ENCODE data around the gene UBE2J1. TPM values are rescaled to one million over a fixed set of nuclear protein-coding genes. Genes with fewer than 3 reads are reported as not detected.

Gene UBE2J1
- total RNA-seq, 2 donors from 2014 or later, result 20.6 to 21.4 TPM

DNA sequence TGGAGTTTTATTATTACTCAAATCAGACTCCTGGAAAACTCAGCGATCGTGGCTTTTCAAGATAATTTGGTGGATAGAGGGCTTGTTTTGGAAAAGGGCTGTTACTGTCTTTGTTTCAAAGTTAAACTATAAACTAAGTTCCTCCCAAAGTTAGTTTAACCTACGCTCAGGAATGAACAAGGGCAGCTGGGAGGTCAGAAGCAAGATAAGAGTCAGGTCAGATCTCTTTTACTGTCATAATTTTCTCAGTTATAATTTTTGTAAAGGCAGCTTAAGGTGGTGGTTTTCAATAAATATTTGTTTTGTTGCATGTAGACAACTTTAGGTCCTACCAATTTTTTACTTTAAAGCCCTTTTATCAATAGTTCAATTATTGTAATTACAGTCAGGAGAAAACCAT, 28.2 kb downstream of the UBE2J1 start:
- Mint-ChIP-seq H3K27me3 (ENCODE audit: low read depth) (no peaks in the 10 kb centered on the region), H3K36me3 (ENCODE audit: insufficient read depth in 2 of 2) (peaks cover 0 to 4% of the 10 kb centered on the region in 2 donors), H3K4me3 (no peak overlapping the region), H3K27ac (no peak overlapping the region), H3K4me1 (ENCODE audit: low read depth) (no peaks in the 10 kb centered on the region), H3K9me3 (no peaks in the 10 kb centered on the region)
- no peak for ATAC-seq (replicated peaks in 1 of 2)
- DNase-seq, result no peak

DNA sequence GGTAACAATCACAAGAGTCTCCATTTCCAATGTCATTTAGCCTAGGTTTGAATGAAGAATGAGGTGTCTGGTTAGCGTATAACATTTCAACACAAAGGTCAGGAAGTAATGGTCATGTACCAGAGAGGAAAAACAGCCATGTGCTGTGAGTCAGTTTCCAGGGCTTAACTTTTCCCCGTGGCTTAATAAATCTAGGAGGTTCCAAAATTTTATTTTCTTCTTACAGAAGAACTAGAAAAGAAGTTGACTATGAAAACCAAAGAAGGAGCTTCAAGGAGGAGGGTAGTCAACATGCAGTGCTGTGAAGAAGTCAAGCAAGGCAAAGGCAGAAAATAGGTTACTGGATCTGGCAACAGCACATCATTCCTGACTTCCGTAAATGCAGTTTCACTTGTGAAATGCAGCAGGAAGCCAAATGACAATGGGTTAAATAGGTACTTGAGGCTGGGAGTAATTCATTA, 29.0 kb downstream of the UBE2J1 start:
- H3K9me3 Mint-ChIP-seq, result no peaks in the 10 kb centered on the region
- H3K4me1 Mint-ChIP-seq (ENCODE audit: low read depth), result no peaks in the 10 kb centered on the region
- H3K36me3 Mint-ChIP-seq (ENCODE audit: insufficient read depth in 2 of 2), result peaks cover 0 to 4% of the 10 kb centered on the region in 2 donors
- H3K27ac Mint-ChIP-seq, result no peak overlapping the region
- H3K27me3 Mint-ChIP-seq (ENCODE audit: low read depth), result no peaks in the 10 kb centered on the region
- no peak for DNase-seq
- ATAC-seq (replicated peaks in 1 of 2), result no peak
- H3K4me3 Mint-ChIP-seq, result no peak overlapping the region

DNA sequence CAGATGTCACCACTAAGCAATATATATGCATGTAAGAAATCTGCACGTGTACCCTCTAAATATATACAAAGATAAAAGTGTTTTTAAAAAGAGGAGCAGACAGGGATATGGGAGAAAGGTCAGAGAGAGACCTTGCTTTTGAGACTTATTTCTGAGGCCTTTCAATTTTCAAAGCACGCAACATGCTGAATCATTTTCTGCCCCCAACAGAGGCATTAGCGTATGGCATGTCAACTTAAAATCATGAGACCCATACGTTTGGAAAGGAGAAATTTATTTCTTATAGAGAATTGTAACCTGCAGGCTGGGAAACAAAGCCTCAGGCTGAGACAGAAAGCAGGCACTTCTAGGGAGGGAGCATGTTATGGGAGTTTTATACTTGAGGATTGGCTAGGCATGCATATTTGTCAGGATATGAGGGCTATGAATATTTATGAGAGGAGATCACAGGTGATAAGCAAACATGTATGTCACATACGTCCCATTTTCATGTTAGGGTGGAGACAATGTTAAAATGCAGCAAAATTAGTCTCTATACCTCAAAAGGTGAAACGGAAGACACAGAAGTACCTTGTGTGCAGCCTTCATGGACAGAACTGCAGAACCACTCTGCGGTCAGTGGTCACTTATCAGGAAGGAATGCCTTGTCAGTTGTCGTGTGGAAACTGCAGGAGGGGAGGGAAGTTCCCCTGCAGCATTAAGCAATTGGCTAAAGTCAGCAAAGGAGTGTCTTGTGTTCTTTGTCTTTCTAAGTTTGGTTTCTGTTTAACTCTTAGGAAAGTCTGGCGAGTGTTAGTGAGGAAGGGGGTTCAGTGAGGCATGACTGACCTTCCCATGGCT, 31.2 kb downstream of the UBE2J1 start:
- no peak overlapping the region for H3K4me3 Mint-ChIP-seq
- DNase-seq, result no peak
- no peaks in the 10 kb centered on the region for H3K9me3 Mint-ChIP-seq
- no peak for ATAC-seq (replicated peaks in 1 of 2)
- no peaks in the 10 kb centered on the region for H3K27me3 Mint-ChIP-seq (ENCODE audit: low read depth)
- H3K27ac Mint-ChIP-seq, result no peak overlapping the region
- H3K36me3 Mint-ChIP-seq (ENCODE audit: insufficient read depth in 2 of 2), result peaks cover 0 to 1% of the 10 kb centered on the region in 2 donors
- no peaks in the 10 kb centered on the region for H3K4me1 Mint-ChIP-seq (ENCODE audit: low read depth)

DNA sequence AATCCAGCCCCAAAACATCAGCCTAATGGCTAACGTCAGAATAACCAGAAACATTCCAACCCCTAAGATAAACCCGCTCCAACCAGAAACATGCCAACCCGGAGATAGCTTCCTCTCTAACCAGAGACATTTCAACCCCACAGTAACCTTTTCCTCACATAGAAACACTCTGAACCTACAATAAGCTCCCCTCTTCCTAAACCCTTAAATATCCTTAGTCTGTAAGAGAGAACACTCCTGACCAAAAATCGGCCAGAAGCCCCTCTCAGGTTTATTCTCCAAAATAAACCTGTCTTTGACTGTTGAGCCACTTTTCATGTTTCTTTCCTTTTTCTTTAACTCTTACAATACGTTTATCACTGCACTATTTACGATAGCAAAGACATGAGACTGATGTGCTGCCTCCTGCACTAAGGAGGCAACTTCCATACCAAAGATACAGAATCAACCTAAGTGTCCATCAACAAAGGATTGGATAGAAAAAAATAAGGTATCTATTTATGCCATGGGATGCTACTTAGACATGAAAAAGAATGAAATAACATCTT, 32.4 kb downstream of the UBE2J1 start:
- no peaks in the 10 kb centered on the region for H3K27me3 Mint-ChIP-seq (ENCODE audit: low read depth)
- ATAC-seq (replicated peaks in 1 of 2) (no peak), DNase-seq (no peak)
- H3K9me3 Mint-ChIP-seq, result no peaks in the 10 kb centered on the region
- H3K4me1 Mint-ChIP-seq (ENCODE audit: low read depth), result no peaks in the 10 kb centered on the region
- no peak overlapping the region for H3K4me3 Mint-ChIP-seq
- H3K36me3 Mint-ChIP-seq (ENCODE audit: insufficient read depth in 2 of 2), result peaks cover 0 to 1% of the 10 kb centered on the region in 2 donors
- H3K27ac Mint-ChIP-seq, result no peak overlapping the region

DNA sequence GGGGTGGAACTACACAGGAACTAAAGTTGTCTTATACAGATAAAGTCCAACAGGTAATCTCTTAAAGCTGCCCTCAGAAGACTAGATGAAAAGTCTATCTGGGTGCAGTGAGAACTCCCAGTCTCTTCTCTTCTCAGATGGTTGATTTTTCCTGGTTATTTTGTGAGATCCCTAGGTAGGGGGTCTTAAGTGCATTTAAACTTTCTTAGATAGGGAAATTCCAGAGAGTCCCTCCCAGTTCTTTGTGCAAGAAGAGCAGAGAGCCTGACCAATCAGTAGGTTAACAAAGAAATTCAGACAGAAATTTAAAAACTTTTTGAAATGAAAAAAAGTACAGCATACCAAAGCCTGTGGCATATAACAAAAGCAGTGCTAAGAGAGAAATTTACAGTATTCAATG, 35.5 kb downstream of the UBE2J1 start:
- no peaks in the 10 kb centered on the region for H3K27me3 Mint-ChIP-seq (ENCODE audit: low read depth)
- DNase-seq, result no peak
- no peaks in the 10 kb centered on the region for H3K9me3 Mint-ChIP-seq
- H3K36me3 Mint-ChIP-seq (ENCODE audit: insufficient read depth in 2 of 2), result no peaks in the 10 kb centered on the region
- H3K4me1 Mint-ChIP-seq (ENCODE audit: low read depth), result no peaks in the 10 kb centered on the region
- ATAC-seq (replicated peaks in 1 of 2), result no peak
- H3K27ac Mint-ChIP-seq, result peak overlapping the region; percentile 7
- H3K4me3 Mint-ChIP-seq, result no peak overlapping the region

DNA sequence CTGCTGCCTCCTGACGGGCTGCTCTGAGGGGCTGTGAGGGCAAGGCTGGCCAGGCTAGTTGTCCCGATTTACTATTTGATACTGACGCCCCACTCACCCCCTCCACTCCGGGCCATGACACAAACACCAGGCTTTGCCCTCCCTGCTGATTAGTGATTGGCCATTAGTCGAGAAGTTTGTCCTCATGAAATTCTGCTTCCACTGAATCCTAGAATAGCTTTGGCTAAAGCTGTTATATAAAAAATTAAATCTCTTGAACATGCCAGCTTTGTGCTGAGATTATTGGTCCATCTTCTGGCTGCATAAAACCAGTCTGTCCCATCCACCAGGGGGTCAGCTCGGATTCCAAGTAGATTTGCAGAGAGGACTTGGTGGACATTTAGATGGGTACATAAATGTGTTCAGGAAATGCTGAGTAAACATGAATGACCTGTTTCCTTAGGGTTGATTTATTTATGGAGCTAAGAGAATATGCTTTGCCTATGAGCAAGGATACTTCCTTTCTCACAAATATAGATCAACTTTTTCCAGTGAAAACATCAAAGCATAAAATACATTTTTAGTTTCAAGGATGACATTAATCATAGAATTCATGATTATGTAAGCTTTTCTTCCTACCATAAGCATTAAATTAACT, 37.2 kb downstream of the UBE2J1 start, which contains the start of gene GABRR2:
Gene GABRR2 (minus strand): TSS at position 51 of the 637 bp plus-strand sequence. CDS start 134 bp downstream, outside the sequence.
- Mint-ChIP-seq H3K36me3 (ENCODE audit: insufficient read depth in 2 of 2) (no peaks in the 10 kb centered on the region), H3K4me3 (no peak within 1 kb of the TSS), H3K4me1 (ENCODE audit: low read depth) (no peaks in the 10 kb centered on the region), H3K9me3 (no peaks in the 10 kb centered on the region), H3K27ac (no peak within 1 kb of the TSS), H3K27me3 (ENCODE audit: low read depth) (no peaks in the 10 kb centered on the region)
- DNase-seq, result no peak
- no peak for ATAC-seq (replicated peaks in 1 of 2)

DNA sequence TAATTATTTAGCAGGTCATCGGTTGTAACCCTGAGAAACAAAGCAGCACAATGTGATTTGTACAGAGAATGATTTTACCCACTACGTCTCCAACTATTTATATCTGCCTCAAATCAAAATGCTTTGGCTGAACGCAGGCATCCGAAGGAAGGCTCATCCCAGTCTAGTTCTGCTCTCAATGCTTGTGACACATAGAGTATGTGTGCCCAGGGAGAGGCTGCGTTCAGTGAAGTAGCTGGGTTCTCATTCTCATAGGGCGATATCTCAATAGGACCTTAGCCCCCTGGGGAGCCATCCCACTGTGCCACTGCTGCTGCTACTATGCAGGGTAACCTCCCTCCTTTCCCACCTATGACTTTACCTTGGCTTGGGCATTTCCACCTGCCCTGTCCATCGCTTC, 37.8 kb downstream of the UBE2J1 start:
- no peaks in the 10 kb centered on the region for H3K36me3 Mint-ChIP-seq (ENCODE audit: insufficient read depth in 2 of 2)
- ATAC-seq (replicated peaks in 1 of 2), result no peak
- no peaks in the 10 kb centered on the region for H3K27me3 Mint-ChIP-seq (ENCODE audit: low read depth)
- DNase-seq, result no peak
- no peak overlapping the region for H3K4me3 Mint-ChIP-seq
- no peak overlapping the region for H3K27ac Mint-ChIP-seq
- no peaks in the 10 kb centered on the region for H3K9me3 Mint-ChIP-seq
- H3K4me1 Mint-ChIP-seq (ENCODE audit: low read depth), result no peaks in the 10 kb centered on the region

DNA sequence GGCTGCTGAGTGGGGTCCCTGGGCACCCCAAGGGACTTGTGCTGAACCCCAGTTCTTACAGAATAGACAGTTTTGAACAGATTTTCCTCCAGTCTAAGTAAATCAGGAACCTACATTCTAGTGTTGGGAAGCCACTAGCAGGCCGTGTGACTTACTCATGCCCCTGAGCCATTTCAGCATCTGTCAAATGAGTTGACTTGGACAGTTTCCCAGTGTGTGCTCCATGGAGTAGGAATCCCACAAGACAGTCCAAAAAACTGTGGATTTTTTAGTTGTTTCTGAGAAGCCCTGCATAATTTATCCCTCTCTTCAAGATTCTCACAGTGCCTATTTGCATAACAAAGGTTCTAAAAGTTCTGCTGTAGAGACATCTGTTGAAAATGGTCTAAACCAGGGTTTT, 39.5 kb downstream of the UBE2J1 start:
- no peak overlapping the region for H3K4me3 Mint-ChIP-seq
- no peaks in the 10 kb centered on the region for H3K9me3 Mint-ChIP-seq
- ATAC-seq (replicated peaks in 1 of 2) (no peak), DNase-seq (no peak)
- H3K36me3 Mint-ChIP-seq (ENCODE audit: insufficient read depth in 2 of 2), result no peaks in the 10 kb centered on the region
- H3K27me3 Mint-ChIP-seq (ENCODE audit: low read depth), result no peaks in the 10 kb centered on the region
- no peaks in the 10 kb centered on the region for H3K4me1 Mint-ChIP-seq (ENCODE audit: low read depth)
- no peak overlapping the region for H3K27ac Mint-ChIP-seq

DNA sequence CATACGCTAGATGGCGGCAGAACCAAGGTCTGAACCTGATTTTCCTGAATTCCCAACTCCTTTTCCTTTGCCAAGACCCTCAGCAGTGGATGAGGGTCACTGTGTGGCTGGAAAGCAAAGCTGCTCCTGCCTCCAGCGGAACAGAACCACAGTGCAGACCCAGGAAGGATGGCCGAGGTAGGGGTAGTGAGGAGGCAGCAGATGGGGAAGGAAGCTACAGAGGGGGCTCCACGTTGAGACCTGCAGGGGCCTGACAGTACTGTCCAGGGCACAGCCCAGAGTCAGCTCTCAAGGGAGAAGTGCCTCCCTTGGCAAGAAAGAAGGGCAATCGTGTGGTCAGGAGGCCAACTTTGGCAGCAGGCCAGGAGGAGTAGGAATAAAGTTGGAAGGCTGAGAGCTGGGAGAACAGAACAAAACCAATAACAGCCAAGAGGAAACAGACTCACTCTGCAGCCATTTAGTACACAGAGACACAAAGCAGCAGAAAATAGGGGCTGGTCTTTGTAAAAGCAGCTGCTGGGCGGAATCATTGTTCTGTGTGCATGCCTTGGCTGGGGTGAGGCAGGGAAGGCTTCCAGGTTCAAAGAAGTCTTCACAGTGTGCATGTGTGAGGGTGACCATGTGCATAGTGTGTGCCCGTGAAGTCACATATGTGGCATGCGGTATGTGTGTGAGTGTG, 40.5 kb downstream of the UBE2J1 start:
- Mint-ChIP-seq H3K4me1 (ENCODE audit: low read depth) (no peaks in the 10 kb centered on the region), H3K27me3 (ENCODE audit: low read depth) (no peaks in the 10 kb centered on the region), H3K27ac (no peak overlapping the region), H3K4me3 (no peak overlapping the region), H3K36me3 (ENCODE audit: insufficient read depth in 2 of 2) (no peaks in the 10 kb centered on the region), H3K9me3 (no peaks in the 10 kb centered on the region)
- no peak for DNase-seq
- ATAC-seq (replicated peaks in 1 of 2), result no peak

DNA sequence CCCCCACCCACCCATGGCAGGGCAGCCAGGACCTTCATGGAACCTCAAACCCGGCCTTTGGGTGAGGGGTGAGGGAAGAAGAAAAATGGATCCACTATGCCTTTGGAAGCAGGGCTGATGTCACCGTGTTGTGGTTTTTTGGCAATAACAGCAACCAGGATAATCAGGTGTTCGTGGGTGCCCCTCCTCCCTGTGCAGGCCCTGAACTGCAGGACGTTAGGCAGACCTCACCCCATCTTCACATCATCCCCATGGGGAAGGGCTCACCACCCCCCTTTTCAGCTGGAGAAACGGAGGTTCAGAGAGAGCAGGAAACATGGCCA, 41.0 kb downstream of the UBE2J1 start:
- Mint-ChIP-seq H3K27me3 (ENCODE audit: low read depth) (no peaks in the 10 kb centered on the region), H3K4me1 (ENCODE audit: low read depth) (no peaks in the 10 kb centered on the region), H3K4me3 (no peak overlapping the region), H3K36me3 (ENCODE audit: insufficient read depth in 2 of 2) (no peaks in the 10 kb centered on the region), H3K27ac (no peak overlapping the region), H3K9me3 (no peaks in the 10 kb centered on the region)
- DNase-seq, result no peak
- ATAC-seq (replicated peaks in 1 of 2), result no peak

DNA sequence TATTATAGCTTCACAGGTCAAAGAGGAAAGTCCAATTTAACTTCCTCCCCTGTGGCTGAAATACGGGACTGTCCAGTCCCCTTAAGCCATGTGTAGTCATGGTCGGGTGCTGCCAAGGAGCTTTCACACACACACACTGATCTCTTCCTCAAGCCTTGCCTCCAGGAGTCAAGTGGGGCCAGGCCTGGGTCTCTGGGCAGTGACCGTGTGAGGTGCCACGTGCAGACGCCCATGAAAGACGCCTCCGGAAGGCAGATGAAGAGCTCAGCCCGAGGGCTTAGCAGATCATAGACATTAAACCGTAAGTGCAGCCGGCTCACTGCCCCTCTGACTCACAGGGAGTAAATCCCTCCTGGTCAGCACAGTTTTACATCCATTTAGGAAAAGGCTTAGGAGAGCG, 41.6 kb downstream of the UBE2J1 start:
- Mint-ChIP-seq H3K4me1 (ENCODE audit: low read depth) (no peaks in the 10 kb centered on the region), H3K36me3 (ENCODE audit: insufficient read depth in 2 of 2) (no peaks in the 10 kb centered on the region), H3K27me3 (ENCODE audit: low read depth) (no peaks in the 10 kb centered on the region), H3K27ac (no peak overlapping the region), H3K9me3 (no peaks in the 10 kb centered on the region), H3K4me3 (no peak overlapping the region)
- DNase-seq (no peak), ATAC-seq (replicated peaks in 1 of 2) (no peak)

DNA sequence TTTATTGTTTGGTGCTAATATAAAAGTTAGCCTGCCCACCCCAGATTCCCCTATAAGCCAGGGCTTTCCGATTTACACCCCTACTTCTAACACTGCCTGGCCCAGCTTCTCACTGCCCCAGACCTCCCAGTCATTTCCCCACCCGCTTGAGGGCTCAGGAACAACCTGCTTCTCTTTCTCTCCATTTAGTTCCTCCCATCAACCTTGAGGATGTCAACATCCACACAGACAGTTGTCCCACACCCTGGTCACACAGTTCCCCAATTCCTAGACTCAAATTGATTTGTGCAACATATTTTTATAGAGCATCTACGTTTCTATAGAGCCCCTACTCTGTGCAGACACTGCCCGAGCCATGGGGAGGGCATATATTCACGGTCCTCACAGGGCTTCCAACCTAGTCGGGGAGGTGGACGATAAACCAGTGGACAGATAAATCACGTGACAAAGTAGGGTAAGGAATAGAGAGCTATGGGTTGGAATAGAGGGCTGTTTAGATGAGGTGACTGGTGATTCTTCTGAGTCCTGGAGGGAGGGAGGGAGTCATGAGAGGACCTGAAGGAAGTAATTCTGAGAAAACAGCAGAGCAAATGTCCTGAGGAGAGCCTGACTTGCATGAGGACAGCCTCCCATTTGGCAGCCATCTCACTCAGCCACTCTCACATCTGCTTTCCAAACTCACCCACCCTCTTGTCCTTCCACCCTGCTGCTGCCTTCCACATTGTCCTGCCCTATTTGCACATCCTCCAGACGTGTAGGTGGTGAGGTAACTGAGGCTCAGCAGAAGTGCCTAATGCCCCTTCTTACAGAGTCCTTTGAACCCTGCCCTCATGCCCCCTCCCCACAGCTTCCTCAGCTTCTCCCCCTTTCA, 43.8 kb downstream of the UBE2J1 start:
- no peaks in the 10 kb centered on the region for H3K9me3 Mint-ChIP-seq
- no peak overlapping the region for H3K27ac Mint-ChIP-seq

More for the DNA sequence above, 43.8 kb downstream of the UBE2J1 start:
- H3K36me3 Mint-ChIP-seq (ENCODE audit: insufficient read depth in 2 of 2), result no peaks in the 10 kb centered on the region
- H3K4me1 Mint-ChIP-seq (ENCODE audit: low read depth), result no peaks in the 10 kb centered on the region
- no peak overlapping the region for H3K4me3 Mint-ChIP-seq
- no peaks in the 10 kb centered on the region for H3K27me3 Mint-ChIP-seq (ENCODE audit: low read depth)
- ATAC-seq (replicated peaks in 1 of 2) (no peak), DNase-seq (no peak)
